HG03095 (cell line): ENCODE data around the gene ADAMTS2.
"Not testable (repeated sequence)": the region's sequence is repeated elsewhere in the genome, so short reads cannot be mapped to it uniquely, and the experiment has no call there.

Experiments used
- ATAC-seq: cut with Tn5 transposase; IDR thresholded peaks from one replicate; pipeline ENCODE4 v1.9.1; 2021; ENCODE audit warnings: moderate library complexity; ENCODE audit not compliant: unreplicated experiment

Gene ADAMTS2

DNA sequence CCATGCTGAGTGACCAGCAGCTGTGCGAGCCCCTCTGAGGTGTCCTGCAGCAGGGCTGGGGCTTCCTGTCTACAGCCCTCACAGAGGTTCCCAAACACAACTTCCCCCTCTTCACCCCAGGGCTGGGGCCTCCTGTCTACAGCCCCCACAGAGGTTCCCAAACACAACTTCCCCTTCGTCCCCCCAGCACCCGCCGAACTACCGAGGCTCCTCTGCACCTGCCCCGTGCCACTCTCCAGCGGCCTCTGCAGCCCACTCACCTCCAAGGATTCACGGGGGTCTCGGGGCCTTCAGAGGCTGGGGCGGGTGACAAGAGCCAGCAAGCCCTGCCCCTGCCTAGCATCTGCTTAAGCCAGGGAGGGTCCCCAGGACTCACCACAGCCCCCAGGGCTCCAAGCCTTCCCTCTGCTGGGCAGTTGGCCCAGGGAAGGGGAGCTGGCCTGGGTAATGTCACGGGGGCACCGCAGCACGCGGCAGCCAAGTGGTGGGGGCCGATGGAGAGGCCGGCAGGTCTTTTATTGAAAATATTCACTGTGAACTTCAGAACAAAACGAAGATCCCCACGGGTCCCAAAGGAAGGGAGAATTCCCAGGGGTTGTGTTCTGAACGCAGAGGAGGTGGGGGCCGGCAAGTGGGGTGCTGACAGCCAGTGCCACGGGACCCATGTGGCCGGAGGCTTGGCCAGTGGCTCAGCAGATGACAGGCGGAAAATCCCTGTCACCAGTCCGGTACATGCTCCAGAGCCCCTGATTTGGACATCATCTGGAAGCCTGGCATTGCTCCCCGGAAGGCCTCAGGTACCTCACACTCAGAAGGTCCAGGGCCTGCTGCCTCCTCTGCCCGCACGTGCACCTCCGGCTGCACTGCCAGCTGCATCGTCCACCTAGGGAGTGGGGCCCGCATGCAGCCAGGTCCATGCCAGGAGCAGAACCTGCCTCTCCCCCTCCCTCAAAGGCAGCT, 125.3 kb downstream of the ADAMTS2 start:
- no peak for ATAC-seq

DNA sequence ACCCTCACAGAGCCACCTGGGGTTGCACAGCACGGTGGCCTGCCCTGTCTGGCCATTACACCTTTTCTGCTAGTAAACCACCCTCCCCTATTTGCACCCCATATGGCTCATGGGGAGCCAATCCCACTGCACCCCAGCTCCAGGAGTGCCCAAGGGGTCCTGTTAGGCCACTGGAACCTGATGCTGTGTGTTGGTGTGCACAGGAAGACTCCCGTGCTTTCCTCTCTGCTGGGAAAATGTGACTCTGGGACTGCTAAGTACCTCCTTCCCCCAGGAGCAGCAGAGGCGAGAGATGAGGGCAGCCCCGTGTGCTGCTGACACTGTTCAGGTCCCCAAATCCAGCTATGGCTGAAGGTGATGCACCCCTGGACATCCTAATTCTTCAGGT, 126.3 kb downstream of the ADAMTS2 start:
- ATAC-seq, result no peak

- ATAC-seq, result no peak
Observed at GRCh38 chr5:179217956-179218942, 127.0 kb downstream of the ADAMTS2 start.

GRCh38 chr5:179217356-179217755, 127.9 kb downstream of the ADAMTS2 start:
- no peak for ATAC-seq

- ATAC-seq, result not testable (repeated sequence)
Observed at GRCh38 chr5:179216381-179216780, 128.9 kb downstream of the ADAMTS2 start.

DNA sequence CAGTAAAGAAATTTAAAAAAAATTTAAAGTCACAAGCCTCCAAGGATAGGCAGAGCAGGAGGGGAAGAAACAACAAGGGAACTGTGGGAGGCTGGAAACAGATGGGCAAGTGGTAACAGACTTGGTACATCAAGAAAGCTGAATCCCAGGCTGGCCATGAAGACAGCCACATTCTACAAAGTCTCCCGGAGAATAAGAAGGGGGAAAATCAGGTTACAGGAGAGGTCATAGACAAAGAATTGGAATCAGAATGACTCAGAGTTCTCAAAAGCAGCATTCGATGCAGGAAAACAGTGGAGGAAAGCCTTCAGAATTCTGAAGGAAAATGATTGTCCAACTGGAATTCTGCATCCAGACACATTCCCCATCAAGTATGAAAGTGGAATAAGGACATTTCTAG, 129.7 kb downstream of the ADAMTS2 start:
- no peak for ATAC-seq

GRCh38 chr5:179214678-179215077, 130.6 kb downstream of the ADAMTS2 start:
- ATAC-seq, result no peak

DNA sequence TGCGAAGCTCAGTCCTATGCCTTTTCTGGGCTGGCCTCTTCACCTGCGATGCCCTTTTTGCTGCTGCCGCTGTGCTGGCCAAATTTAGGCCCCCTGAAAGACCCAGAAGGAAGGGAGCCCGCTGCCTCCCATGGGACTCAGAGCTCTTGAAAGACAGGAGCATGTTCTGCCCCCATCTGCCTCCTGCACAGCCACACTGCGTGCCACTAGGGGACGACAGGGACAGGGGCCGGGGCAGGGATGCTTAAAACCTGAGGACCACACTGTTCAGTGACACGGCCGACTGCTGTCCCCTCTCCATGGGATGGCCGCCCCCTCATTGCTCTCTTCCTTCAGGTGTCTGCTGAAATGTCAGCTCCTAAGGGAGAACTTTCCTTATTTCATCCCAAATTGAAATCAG, 132.4 kb downstream of the ADAMTS2 start:
- ATAC-seq, result no peak

GRCh38 chr5:179211631-179212030, 133.6 kb downstream of the ADAMTS2 start:
- no peak for ATAC-seq

GRCh38 chr5:179211068-179211467, 134.2 kb downstream of the ADAMTS2 start:
- ATAC-seq, result no peak

GRCh38 chr5:179210478-179210877, 134.8 kb downstream of the ADAMTS2 start:
- ATAC-seq, result no peak

- ATAC-seq, result no peak
Observed at GRCh38 chr5:179209359-179210150, 135.7 kb downstream of the ADAMTS2 start.

DNA sequence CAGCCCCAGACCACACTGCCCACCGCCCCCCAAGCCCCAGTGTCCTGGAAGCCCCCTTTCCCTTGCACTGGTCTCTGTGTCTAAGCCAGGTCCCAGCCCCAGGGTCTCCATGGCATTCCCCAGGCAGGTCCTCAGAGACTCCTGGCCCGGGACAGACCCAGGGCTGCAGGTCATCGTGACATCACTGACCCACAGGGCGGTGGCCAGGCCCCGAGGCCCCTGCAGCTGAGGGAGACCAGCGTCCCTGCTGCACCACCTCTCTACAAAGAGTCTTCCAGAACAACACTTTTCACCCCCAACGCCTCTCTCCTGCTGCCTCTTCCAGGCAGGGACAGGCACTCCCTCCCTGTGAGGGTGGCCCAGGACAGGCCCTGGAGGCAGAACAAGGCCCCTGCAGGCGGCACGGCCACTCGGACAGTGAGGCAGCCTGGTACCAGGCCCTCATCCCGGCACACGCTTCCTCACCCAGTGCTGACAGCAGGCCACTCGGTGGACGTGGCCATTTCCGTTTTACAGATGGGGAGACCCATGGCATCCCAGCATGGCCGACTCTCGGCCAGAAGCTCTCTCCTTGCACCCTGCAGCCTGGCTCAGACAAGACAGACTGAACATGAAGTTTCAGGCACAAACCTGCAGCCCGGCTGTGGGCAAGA, 136.4 kb downstream of the ADAMTS2 start:
- no peak for ATAC-seq

DNA sequence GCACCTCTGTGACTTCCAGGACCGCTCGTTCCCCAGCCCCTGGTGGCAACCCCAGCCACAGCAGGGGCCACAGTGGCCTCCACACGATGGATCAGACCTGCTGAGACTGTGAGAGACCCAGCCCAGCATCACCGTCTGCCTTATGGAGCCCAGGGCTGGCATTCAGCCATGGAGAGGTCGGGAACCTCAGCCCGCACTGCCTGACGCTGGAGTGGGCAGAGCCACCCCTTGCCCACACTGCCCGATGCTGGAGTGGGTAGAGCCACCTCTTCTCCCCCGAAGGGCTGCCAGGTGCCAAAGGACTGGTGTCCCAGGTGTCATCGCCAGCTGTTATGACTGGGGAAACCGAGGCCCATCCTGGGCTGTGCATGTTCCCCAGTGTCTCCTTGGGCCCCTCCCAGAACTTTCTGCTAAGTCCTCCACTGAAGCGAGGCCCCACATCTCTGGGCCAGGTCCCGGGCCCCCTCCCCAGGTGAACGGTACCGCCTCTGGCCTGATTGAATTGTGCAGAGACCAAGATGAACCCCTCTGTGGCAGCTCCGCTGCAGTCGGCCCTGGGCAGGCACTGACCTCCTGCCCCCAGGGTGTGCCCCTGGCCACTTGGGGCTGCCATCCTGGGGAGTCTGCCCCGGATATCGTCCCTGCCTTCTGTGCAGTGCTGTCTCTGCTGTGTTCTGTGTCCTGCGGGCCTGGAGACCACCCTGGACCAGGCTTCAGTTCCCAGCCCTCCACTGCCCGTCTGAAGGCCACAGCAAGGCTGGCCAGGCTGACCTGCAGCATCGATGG, 137.1 kb downstream of the ADAMTS2 start:
- no peak for ATAC-seq

GRCh38 chr5:179207470-179207869, 137.8 kb downstream of the ADAMTS2 start:
- ATAC-seq, result no peak

DNA sequence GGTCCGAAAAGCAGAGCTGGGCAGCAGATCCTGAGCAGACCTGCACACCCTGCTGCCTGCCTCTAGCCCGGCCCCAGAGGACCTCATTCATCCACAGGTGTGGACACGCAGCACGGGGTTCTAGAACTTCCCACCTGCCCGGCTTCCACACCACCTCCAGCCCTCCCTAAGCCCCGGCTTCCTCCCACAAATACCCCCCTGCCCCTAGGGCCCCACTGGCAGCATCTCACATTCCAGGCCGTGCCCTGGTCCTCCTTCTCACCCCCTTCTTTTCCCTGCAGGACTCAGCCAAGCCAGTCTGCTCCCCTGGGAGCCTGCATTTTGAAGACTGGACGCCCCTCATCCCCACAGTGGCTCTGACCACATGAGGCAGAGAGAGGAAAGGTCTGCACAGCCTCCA, 138.9 kb downstream of the ADAMTS2 start:
- no peak for ATAC-seq

DNA sequence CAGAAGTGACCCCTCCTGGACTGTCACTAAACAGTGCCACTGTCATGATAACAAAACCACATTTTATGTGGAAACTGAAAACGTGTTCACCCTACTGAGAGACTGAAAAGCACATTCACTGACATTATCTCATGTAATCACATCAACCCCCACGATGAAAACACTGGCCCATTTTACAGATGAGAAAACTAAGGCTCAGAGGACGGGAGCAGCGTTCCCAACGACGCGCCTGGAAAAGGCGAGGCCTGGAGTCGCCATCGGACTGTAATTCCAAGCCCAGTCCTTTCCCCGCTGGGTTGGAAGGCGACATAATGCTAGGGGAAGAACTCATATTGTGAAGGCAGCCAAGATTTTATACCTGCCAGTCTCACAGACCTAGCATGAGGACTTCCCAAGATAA, 140.0 kb downstream of the ADAMTS2 start:
- ATAC-seq, result no peak

DNA sequence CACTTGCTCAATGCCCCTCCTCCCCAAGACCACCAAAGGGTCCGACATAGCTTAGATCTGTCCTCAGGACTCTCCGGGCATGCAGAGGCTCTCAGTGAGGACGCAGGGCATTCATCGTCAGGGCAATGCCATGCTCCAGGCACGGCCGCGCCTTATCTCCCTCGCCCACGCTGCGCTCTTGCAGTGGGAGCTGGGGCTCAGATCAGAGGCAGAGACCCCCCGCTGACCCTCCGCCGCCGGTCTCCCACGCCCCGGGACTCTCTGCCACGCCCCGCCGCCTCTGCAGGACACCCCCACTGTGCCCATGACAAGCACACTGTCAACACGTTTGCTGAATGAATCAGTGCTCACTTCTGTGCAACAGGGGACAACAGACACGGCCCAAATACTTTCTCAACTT, 140.7 kb downstream of the ADAMTS2 start:
- ATAC-seq, result no peak

GRCh38 chr5:179203248-179203647, 142.0 kb downstream of the ADAMTS2 start:
- ATAC-seq, result no peak
